ENCODE measurements around the gene PRR5L. TPM values are rescaled to one million over a fixed set of nuclear protein-coding genes. Genes with fewer than 3 reads are reported as not detected.

The PRR5L gene
- total RNA-seq, 1 experiment from 2014 or later, result 1.2 TPM

GRCh38 chr11:36352922-36353321 lies 56.8 kb downstream of the PRR5L start:
- intact Hi-C loops (cut with micrococcal nuclease; ENCODE audit: unreplicated experiment), result no loop called here
- no peaks in the 10 kb centered on the region for H3K4me1 Mint-ChIP-seq (ENCODE audit: low read depth, unreplicated experiment)
- H3K27ac Mint-ChIP-seq (ENCODE audit: unreplicated experiment), result no peak overlapping the region
- CTCF ChIA-PET, result no interaction called here
- DNase-seq, result no peak
- TF ChIP-seq CTCF (IDR thresholded peaks at IDR 0.05; ENCODE audit: unreplicated experiment), result no peak
- no peak overlapping the region for H3K4me3 Mint-ChIP-seq (ENCODE audit: low read depth, unreplicated experiment)
- no peaks in the 10 kb centered on the region for H3K36me3 Mint-ChIP-seq (ENCODE audit: insufficient read depth, unreplicated experiment)
- no peaks in the 10 kb centered on the region for H3K9me3 Mint-ChIP-seq (ENCODE audit: low read depth, unreplicated experiment)
- no TSS peak for BruUV-seq (replicated peaks)
- peaks cover 71% of the 10 kb centered on the region for H3K27me3 Mint-ChIP-seq (ENCODE audit: unreplicated experiment)

- TF ChIP-seq CTCF (IDR thresholded peaks at IDR 0.05; ENCODE audit: unreplicated experiment), result no peak
- DNase-seq, result no peak
- intact Hi-C loops (cut with micrococcal nuclease; ENCODE audit: unreplicated experiment), result no loop called here
- peaks cover 74% of the 10 kb centered on the region for H3K27me3 Mint-ChIP-seq (ENCODE audit: unreplicated experiment)
- CTCF ChIA-PET, result no interaction called here
- BruUV-seq (replicated peaks), result no TSS peak
- H3K27ac Mint-ChIP-seq (ENCODE audit: unreplicated experiment), result no peak overlapping the region
- no peaks in the 10 kb centered on the region for H3K36me3 Mint-ChIP-seq (ENCODE audit: insufficient read depth, unreplicated experiment)
- no peak overlapping the region for H3K4me3 Mint-ChIP-seq (ENCODE audit: low read depth, unreplicated experiment)
- no peaks in the 10 kb centered on the region for H3K4me1 Mint-ChIP-seq (ENCODE audit: low read depth, unreplicated experiment)
- H3K9me3 Mint-ChIP-seq (ENCODE audit: low read depth, unreplicated experiment), result no peaks in the 10 kb centered on the region
These were observed 58.3 kb downstream of the PRR5L start for GRCh38 chr11:36354221-36355003.

- no peak for TF ChIP-seq CTCF (IDR thresholded peaks at IDR 0.05; ENCODE audit: unreplicated experiment)
- Mint-ChIP-seq H3K9me3 (ENCODE audit: low read depth, unreplicated experiment) (no peaks in the 10 kb centered on the region), H3K4me1 (ENCODE audit: low read depth, unreplicated experiment) (no peaks in the 10 kb centered on the region), H3K27ac (ENCODE audit: unreplicated experiment) (no peak overlapping the region), H3K4me3 (ENCODE audit: low read depth, unreplicated experiment) (no peak overlapping the region), H3K36me3 (ENCODE audit: insufficient read depth, unreplicated experiment) (no peaks in the 10 kb centered on the region), H3K27me3 (ENCODE audit: unreplicated experiment) (peaks cover 74% of the 10 kb centered on the region)
- CTCF ChIA-PET, result no interaction called here
- DNase-seq, result no peak
- intact Hi-C loops (cut with micrococcal nuclease; ENCODE audit: unreplicated experiment), result no loop called here
- no TSS peak for BruUV-seq (replicated peaks)
These were observed 60.1 kb downstream of the PRR5L start for GRCh38 chr11:36356201-36356600.

GRCh38 chr11:36357831-36358230 lies 61.7 kb downstream of the PRR5L start:
- peaks cover 15% of the 10 kb centered on the region for H3K4me1 Mint-ChIP-seq (ENCODE audit: low read depth, unreplicated experiment)

More at GRCh38 chr11:36357831-36358230, 61.7 kb downstream of the PRR5L start:
- no TSS peak for BruUV-seq (replicated peaks)
- Mint-ChIP-seq H3K9me3 (ENCODE audit: low read depth, unreplicated experiment) (no peaks in the 10 kb centered on the region), H3K27me3 (ENCODE audit: unreplicated experiment) (peaks cover 62% of the 10 kb centered on the region), H3K27ac (ENCODE audit: unreplicated experiment) (no peak overlapping the region), H3K4me3 (ENCODE audit: low read depth, unreplicated experiment) (no peak overlapping the region), H3K36me3 (ENCODE audit: insufficient read depth, unreplicated experiment) (no peaks in the 10 kb centered on the region)
- no peak for TF ChIP-seq CTCF (IDR thresholded peaks at IDR 0.05; ENCODE audit: unreplicated experiment)
- CTCF ChIA-PET, result no interaction called here
- DNase-seq, result no peak
- intact Hi-C loops (cut with micrococcal nuclease; ENCODE audit: unreplicated experiment), result no loop called here
